Stimulated activated CD4-positive, alpha-beta T cell treated with anti-CD3 and anti-CD28 coated beads, Interleukin-2, amount 100 ng/mL, for 48 hours (primary cell): ENCODE measurements around the gene GP2.

Source experiments
- DNase-seq, 2 donors: peaks; one replicate each; pipeline ENCODE4 v3.0.0-alpha.2; 2020

GP2 gene

GRCh38 chr16:20303012-20303411 lies 24.3 kb downstream of the GP2 start:
- no peak for DNase-seq

- DNase-seq, result no peak
Measured at GRCh38 chr16:20302389-20302788, 24.9 kb downstream of the GP2 start.

- no peak for DNase-seq
Measured at GRCh38 chr16:20301840-20302239, 25.5 kb downstream of the GP2 start.

GRCh38 chr16:20300312-20301097 lies 26.8 kb downstream of the GP2 start:
- DNase-seq, result peak; percentile 24 to 33

GRCh38 chr16:20298452-20298851 lies 28.9 kb downstream of the GP2 start:
- DNase-seq, result no peak

GRCh38 chr16:20291208-20292206 lies 35.8 kb downstream of the GP2 start:
- DNase-seq, result no peak

GRCh38 chr16:20289571-20289970 lies 37.7 kb downstream of the GP2 start:
- DNase-seq, result no peak

GRCh38 chr16:20285993-20286499 lies 41.3 kb downstream of the GP2 start:
- no peak for DNase-seq

- DNase-seq, result no peak
Measured at GRCh38 chr16:20280259-20280658, 47.1 kb downstream of the GP2 start.

GRCh38 chr16:20271893-20272292 lies 55.4 kb downstream of the GP2 start:
- DNase-seq, result no peak

- DNase-seq, result no peak
Measured at GRCh38 chr16:20268409-20268808, 58.9 kb downstream of the GP2 start.

GRCh38 chr16:20265019-20265418 lies 62.3 kb downstream of the GP2 start:
- no peak for DNase-seq

- DNase-seq, result no peak
Measured at GRCh38 chr16:20263138-20263855, 64.0 kb downstream of the GP2 start.

- DNase-seq, result no peak
Measured at GRCh38 chr16:20262248-20262647, 65.1 kb downstream of the GP2 start.

GRCh38 chr16:20260215-20261009 lies 66.9 kb downstream of the GP2 start:
- DNase-seq, result no peak
